Astrocyte (in vitro differentiated cells and primary cell): ENCODE results near the gene DNPEP. TPM values are rescaled to one million over a fixed set of nuclear protein-coding genes. Genes with fewer than 3 reads are reported as not detected.

Experiments used
- DNase-seq: peaks from one replicate; pipeline ENCODE4 v3.0.0-alpha.2; 2010; ENCODE audit warnings: low read depth
- FAIRE-seq: peaks from 2 replicates; lab custom pipeline; 2011; peaks lifted over from hg19 to GRCh38; lab: Jason Lieb, UNC
- H2AFZ ChIP-seq: 2 replicates; pipeline ENCODE4 v1.6.0; 2012; ENCODE audit warnings: low read depth, low read length, inconsistent platforms
- H3K27ac ChIP-seq: 2 replicates; pipeline ENCODE4 v1.5.1; 2011; ENCODE audit warnings: low read depth, low read length, inconsistent platforms
- H3K27me3 ChIP-seq: 2 replicates; pipeline ENCODE4 v1.6.0; 2011; ENCODE audit warnings: low read length, inconsistent platforms; ENCODE audit not compliant: insufficient read depth
- H3K36me3 ChIP-seq: 2 replicates; pipeline ENCODE4 v1.5.1; 2011; ENCODE audit warnings: low read length, inconsistent platforms; ENCODE audit not compliant: insufficient read depth
- H3K4me1 ChIP-seq: 2 replicates; pipeline ENCODE4 v1.5.1; 2011; ENCODE audit warnings: low read length, inconsistent platforms; ENCODE audit not compliant: insufficient read depth
- H3K4me2 ChIP-seq: 2 replicates; pipeline ENCODE4 v1.6.0; 2012; ENCODE audit warnings: low read length, inconsistent platforms
- H3K4me3 ChIP-seq: 2 replicates; pipeline ENCODE4 v1.5.1; 2011; ENCODE audit warnings: low read depth, mild to moderate bottlenecking, low read length, inconsistent platforms; ENCODE audit not compliant: insufficient read depth
- H3K79me2 ChIP-seq: 2 replicates; pipeline ENCODE4 v1.6.0; 2012; ENCODE audit warnings: mild to moderate bottlenecking, low read length, inconsistent platforms; ENCODE audit not compliant: insufficient read depth
- H3K9ac ChIP-seq: 2 replicates; pipeline ENCODE4 v1.6.0; 2012; ENCODE audit warnings: mild to moderate bottlenecking, low read length, inconsistent platforms
- H3K9me3 ChIP-seq: 2 replicates; pipeline ENCODE4 v1.5.1; 2012; ENCODE audit warnings: low read depth, mild to moderate bottlenecking, low read length, inconsistent platforms; ENCODE audit not compliant: insufficient read depth
- H4K20me1 ChIP-seq: 2 replicates; pipeline ENCODE4 v1.6.0; 2012; ENCODE audit warnings: low read length, inconsistent platforms; ENCODE audit not compliant: insufficient read depth
- H3K27ac Mint-ChIP-seq: one replicate; pipeline ENCODE4 v1.8.0; 2021; ENCODE audit warnings: mild to moderate bottlenecking, mixed read lengths; ENCODE audit not compliant: unreplicated experiment
- H3K27me3 Mint-ChIP-seq: one replicate; pipeline ENCODE4 v1.8.0; 2021; ENCODE audit warnings: low read depth, mixed read lengths; ENCODE audit not compliant: unreplicated experiment
- H3K36me3 Mint-ChIP-seq: one replicate; pipeline ENCODE4 v1.8.0; 2021; ENCODE audit warnings: low read depth, mixed read lengths; ENCODE audit not compliant: unreplicated experiment
- H3K4me1 Mint-ChIP-seq: one replicate; pipeline ENCODE4 v1.8.0; 2021; ENCODE audit warnings: low read depth, mixed read lengths; ENCODE audit not compliant: unreplicated experiment
- H3K4me3 Mint-ChIP-seq: one replicate; pipeline ENCODE4 v1.8.0; 2021; ENCODE audit warnings: mild to moderate bottlenecking, moderate library complexity, mixed read lengths; ENCODE audit not compliant: unreplicated experiment
- H3K9me3 Mint-ChIP-seq: one replicate; pipeline ENCODE4 v1.8.0; 2021; ENCODE audit warnings: mild to moderate bottlenecking, mixed read lengths; ENCODE audit not compliant: unreplicated experiment
- EZH2 ChIP-seq: IDR thresholded peaks from 2 replicates; pipeline ENCODE4 v1.6.1; 2012; ENCODE audit warnings: mild to moderate bottlenecking, low read length, inconsistent platforms; ENCODE audit not compliant: insufficient read depth
- total RNA-seq: library from RNA; stranded (reverse); gene quantifications from 2 replicates; pipeline ENCODE4 v1.2.1, GENCODE V29; 2021
- TF ChIP-seq, protein P1 (sequence below): IDR thresholded peaks from 2 replicates; pipeline ENCODE4 v1.5.1; 2011; ENCODE audit warnings: low read depth, mild to moderate bottlenecking, inconsistent platforms, low read length, moderate library complexity; ENCODE audit not compliant: insufficient read depth

Gene DNPEP
- total RNA-seq, 1 donor from 2014 or later: 53.9 TPM

DNA sequence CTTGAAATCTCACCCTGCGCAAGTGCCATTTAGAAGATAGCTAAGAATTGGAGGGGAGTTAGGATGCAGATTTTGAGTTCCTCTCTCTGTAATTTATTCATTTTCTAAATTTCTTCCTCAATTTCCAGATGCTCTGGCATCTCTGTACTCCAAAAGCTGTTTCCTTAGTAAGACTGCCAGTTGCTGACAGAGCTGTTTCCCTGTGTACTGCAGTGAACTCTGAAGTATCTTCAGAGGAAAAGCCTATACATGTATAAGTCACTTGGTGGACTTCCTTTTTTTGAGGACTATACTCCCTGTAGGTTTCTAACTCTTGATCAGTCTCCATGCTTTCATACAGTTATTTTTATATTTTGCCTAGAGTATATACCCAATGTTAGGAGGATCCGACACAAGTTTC lies 53.6 kb downstream of the DNPEP start:
- H3K9ac ChIP-seq: no peak overlapping the region
- no peak overlapping the region for H3K4me3 Mint-ChIP-seq
- peaks cover 4% of the 10 kb centered on the region for H3K9me3 Mint-ChIP-seq
- DNase-seq (no peak), FAIRE-seq (no peak)
- no peak overlapping the region for H3K27ac Mint-ChIP-seq
- no peak overlapping the region for H2AFZ ChIP-seq
- TF ChIP-seq EZH2: no peak
- TF ChIP-seq, protein P1, sequence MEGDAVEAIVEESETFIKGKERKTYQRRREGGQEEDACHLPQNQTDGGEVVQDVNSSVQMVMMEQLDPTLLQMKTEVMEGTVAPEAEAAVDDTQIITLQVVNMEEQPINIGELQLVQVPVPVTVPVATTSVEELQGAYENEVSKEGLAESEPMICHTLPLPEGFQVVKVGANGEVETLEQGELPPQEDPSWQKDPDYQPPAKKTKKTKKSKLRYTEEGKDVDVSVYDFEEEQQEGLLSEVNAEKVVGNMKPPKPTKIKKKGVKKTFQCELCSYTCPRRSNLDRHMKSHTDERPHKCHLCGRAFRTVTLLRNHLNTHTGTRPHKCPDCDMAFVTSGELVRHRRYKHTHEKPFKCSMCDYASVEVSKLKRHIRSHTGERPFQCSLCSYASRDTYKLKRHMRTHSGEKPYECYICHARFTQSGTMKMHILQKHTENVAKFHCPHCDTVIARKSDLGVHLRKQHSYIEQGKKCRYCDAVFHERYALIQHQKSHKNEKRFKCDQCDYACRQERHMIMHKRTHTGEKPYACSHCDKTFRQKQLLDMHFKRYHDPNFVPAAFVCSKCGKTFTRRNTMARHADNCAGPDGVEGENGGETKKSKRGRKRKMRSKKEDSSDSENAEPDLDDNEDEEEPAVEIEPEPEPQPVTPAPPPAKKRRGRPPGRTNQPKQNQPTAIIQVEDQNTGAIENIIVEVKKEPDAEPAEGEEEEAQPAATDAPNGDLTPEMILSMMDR: no peak
- H3K27me3 Mint-ChIP-seq: peaks cover 73% of the 10 kb centered on the region
- no peaks in the 10 kb centered on the region for H3K36me3 ChIP-seq
- no peaks in the 10 kb centered on the region for H3K4me1 ChIP-seq
- H3K36me3 Mint-ChIP-seq: peaks cover 3% of the 10 kb centered on the region
- no peak overlapping the region for H3K27ac ChIP-seq
- H3K4me1 Mint-ChIP-seq: peaks cover 2% of the 10 kb centered on the region
- no peaks in the 10 kb centered on the region for H4K20me1 ChIP-seq
- no peak overlapping the region for H3K4me2 ChIP-seq
- no peaks in the 10 kb centered on the region for H3K79me2 ChIP-seq
- H3K4me3 ChIP-seq: no peak overlapping the region
- peaks cover 55% of the 10 kb centered on the region for H3K27me3 ChIP-seq
- H3K9me3 ChIP-seq: no peaks in the 10 kb centered on the region

DNA sequence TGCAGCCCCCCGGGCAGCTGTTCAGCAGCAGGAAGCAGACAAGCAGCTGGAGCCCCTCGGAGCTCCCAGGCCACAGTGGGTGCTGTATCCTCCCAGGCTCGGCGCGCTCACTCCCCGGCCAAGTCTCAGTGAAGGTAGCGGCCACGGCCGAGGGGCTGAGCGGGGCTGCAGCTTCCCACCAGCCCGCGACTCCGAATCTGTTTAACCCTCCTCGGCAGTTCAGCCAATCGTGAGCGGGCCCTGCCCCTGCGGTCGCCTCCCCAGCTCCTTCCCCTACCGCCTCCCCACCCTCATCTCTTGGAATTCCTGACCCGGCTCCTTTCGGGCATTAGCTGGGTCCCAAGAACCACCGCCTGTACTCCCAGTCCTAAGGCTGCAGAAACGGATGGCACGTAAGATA lies 55.2 kb downstream of the DNPEP start, which contains the start of gene RESP18:
Gene RESP18 (minus strand): TSS at position 203 of the 400 bp plus-strand sequence.
- Mint-ChIP-seq H3K4me1 (peaks cover 2% of the 10 kb centered on the region), H3K27me3 (peaks cover 85% of the 10 kb centered on the region), H3K27ac (no peak within 1 kb of the TSS), H3K36me3 (peaks cover 3% of the 10 kb centered on the region), H3K4me3 (no peak within 1 kb of the TSS), H3K9me3 (peaks cover 4% of the 10 kb centered on the region)
- FAIRE-seq: no peak
- Histone ChIP-seq H3K9me3 (no peaks in the 10 kb centered on the region), H3K27me3 (peaks cover 64% of the 10 kb centered on the region), H2AFZ (no peak within 1 kb of the TSS), H3K36me3 (no peaks in the 10 kb centered on the region), H3K79me2 (no peaks in the 10 kb centered on the region), H3K4me3 (no peak within 1 kb of the TSS), H3K4me1 (no peaks in the 10 kb centered on the region), H3K4me2 (peak within 1 kb of the TSS; percentile 54), H3K9ac (no peak within 1 kb of the TSS), H3K27ac (no peak within 1 kb of the TSS), H4K20me1 (no peaks in the 10 kb centered on the region)
- TF ChIP-seq, protein P1: no peak
- peak; percentile 3 for TF ChIP-seq EZH2
- DNase-seq: no peak

DNA sequence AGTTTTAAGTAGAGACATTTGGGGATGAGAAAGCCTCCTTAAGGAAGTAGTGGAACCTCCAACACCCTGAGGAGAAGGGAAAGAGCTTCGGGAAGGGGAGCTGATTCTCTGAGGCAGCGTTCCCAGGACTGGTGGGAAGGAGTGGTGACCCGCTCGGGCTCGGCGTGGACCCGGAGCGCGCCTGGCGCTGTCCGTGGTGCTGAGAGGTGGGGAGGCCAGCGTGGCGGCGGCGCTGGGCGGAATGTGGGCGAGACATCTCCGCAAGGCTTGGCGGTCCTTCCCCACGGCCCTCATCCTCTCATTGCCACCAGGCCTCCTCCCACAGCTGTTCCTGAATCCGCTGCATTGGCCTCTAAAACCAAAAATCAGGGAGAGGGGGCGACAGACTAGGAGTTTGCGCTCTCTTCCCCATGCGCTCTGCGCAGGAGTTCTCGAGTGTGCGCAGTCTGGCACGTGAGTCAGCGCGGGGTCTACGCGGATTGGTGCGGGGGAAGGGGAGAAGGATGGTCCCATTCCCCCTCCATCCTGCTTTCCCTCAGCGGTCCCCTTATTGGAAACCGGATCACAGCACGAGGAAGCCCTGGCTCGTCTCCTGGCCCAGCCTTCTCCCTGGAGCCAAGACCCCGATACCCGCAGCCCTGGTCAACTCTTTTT lies 56.0 kb downstream of the DNPEP start:
- FAIRE-seq: no peak
- no peaks in the 10 kb centered on the region for H3K4me1 ChIP-seq
- no peaks in the 10 kb centered on the region for H3K79me2 ChIP-seq
- H3K36me3 Mint-ChIP-seq: peaks cover 3% of the 10 kb centered on the region
- no peak for DNase-seq
- H3K4me1 Mint-ChIP-seq: peaks cover 2% of the 10 kb centered on the region
- H3K9me3 ChIP-seq: no peaks in the 10 kb centered on the region
- H3K27ac Mint-ChIP-seq: no peak overlapping the region
- H3K9me3 Mint-ChIP-seq: peaks cover 4% of the 10 kb centered on the region
- H3K9ac ChIP-seq: no peak overlapping the region
- H3K27ac ChIP-seq: no peak overlapping the region
- H3K36me3 ChIP-seq: no peaks in the 10 kb centered on the region
- TF ChIP-seq, protein P1: no peak
- no peak for TF ChIP-seq EZH2
- no peak overlapping the region for H3K4me3 ChIP-seq
- peak overlapping the region; percentile 54 for H3K4me2 ChIP-seq
- H3K27me3 ChIP-seq: peaks cover 72% of the 10 kb centered on the region
- H3K4me3 Mint-ChIP-seq: no peak overlapping the region
- no peaks in the 10 kb centered on the region for H4K20me1 ChIP-seq
- no peak overlapping the region for H2AFZ ChIP-seq
- H3K27me3 Mint-ChIP-seq: peaks cover 87% of the 10 kb centered on the region
